Muscle layer of colon (tissue), 2 donors: ENCODE data around the gene SDS.

Experiments
- H3K27ac ChIP-seq: one replicate; pipeline ENCODE4 v1.7.0; 2013; ENCODE audit warnings: low read depth, mild to moderate bottlenecking, low read length, moderate library complexity
- H3K27me3 ChIP-seq, 2 donors: one replicate each; pipeline ENCODE4 v1.7.0; 2013; ENCODE audit warnings: low read length in 2 of 2, mild to moderate bottlenecking in 2 of 2; ENCODE audit not compliant: insufficient read depth in 2 of 2, control insufficient read depth in 1 of 2
- H3K36me3 ChIP-seq: one replicate; pipeline ENCODE4 v1.7.0; 2013; ENCODE audit warnings: mild to moderate bottlenecking, low read length; ENCODE audit not compliant: insufficient read depth
- H3K4me1 ChIP-seq: one replicate; pipeline ENCODE4 v1.7.0; 2013; ENCODE audit warnings: mild to moderate bottlenecking, low read length; ENCODE audit not compliant: insufficient read depth
- H3K4me3 ChIP-seq, 2 donors: one replicate each; pipeline ENCODE4 v1.7.0; 2013; ENCODE audit warnings: low read length in 2 of 2, low read depth in 1 of 2, mild to moderate bottlenecking in 1 of 2, moderate library complexity in 1 of 2
- H3K9ac ChIP-seq: one replicate; pipeline ENCODE4 v1.7.0; 2013; ENCODE audit warnings: low read length
- H3K9me3 ChIP-seq: one replicate; pipeline ENCODE4 v1.7.0; 2013; ENCODE audit warnings: mild to moderate bottlenecking, low read length
- donor health status: abdominal sarcoma.
- donor health status: Adenocarcinoma of cecum.

The SDS gene

GRCh38 chr12:113384778-113385177 is 18.9 kb downstream of the SDS start:
- H3K36me3 ChIP-seq: peaks cover 9% of the 10 kb centered on the region
- no peak overlapping the region for H3K27ac ChIP-seq
- H3K4me1 ChIP-seq: no peaks in the 10 kb centered on the region
- H3K9ac ChIP-seq: no peak overlapping the region
- H3K9me3 ChIP-seq: no peaks in the 10 kb centered on the region
- H3K4me3 ChIP-seq: no peak overlapping the region
- no peaks in the 10 kb centered on the region for H3K27me3 ChIP-seq

- Histone ChIP-seq H3K36me3 (peaks cover 6% of the 10 kb centered on the region), H3K4me1 (no peaks in the 10 kb centered on the region), H3K9ac (no peak overlapping the region), H3K4me3 (no peak overlapping the region), H3K27ac (no peak overlapping the region), H3K9me3 (no peaks in the 10 kb centered on the region), H3K27me3 (no peaks in the 10 kb centered on the region)
Observed at GRCh38 chr12:113382206-113382605, 21.5 kb downstream of the SDS start.

- Histone ChIP-seq H3K27ac (no peak overlapping the region), H3K36me3 (peaks cover 16% of the 10 kb centered on the region), H3K27me3 (no peaks in the 10 kb centered on the region), H3K9me3 (no peaks in the 10 kb centered on the region), H3K4me3 (no peak overlapping the region), H3K9ac (no peak overlapping the region), H3K4me1 (no peaks in the 10 kb centered on the region)
Observed at GRCh38 chr12:113381220-113381619, 22.5 kb downstream of the SDS start.

GRCh38 chr12:113378291-113378690 is 25.4 kb downstream of the SDS start:
- Histone ChIP-seq H3K27me3 (no peaks in the 10 kb centered on the region), H3K9ac (no peak overlapping the region), H3K4me1 (no peaks in the 10 kb centered on the region), H3K27ac (no peak overlapping the region), H3K4me3 (no peak overlapping the region), H3K9me3 (no peaks in the 10 kb centered on the region), H3K36me3 (peaks cover 34% of the 10 kb centered on the region)

- no peak overlapping the region for H3K9ac ChIP-seq
- H3K27ac ChIP-seq: no peak overlapping the region
- H3K27me3 ChIP-seq: no peaks in the 10 kb centered on the region
- no peaks in the 10 kb centered on the region for H3K4me1 ChIP-seq
- peaks cover 39% of the 10 kb centered on the region for H3K36me3 ChIP-seq
- no peak overlapping the region for H3K4me3 ChIP-seq
- no peaks in the 10 kb centered on the region for H3K9me3 ChIP-seq
Observed at GRCh38 chr12:113374823-113375428, 28.8 kb downstream of the SDS start.

GRCh38 chr12:113373969-113374368 is 29.7 kb downstream of the SDS start:
- H3K9ac ChIP-seq: no peak overlapping the region
- H3K27ac ChIP-seq: no peak overlapping the region
- no peaks in the 10 kb centered on the region for H3K4me1 ChIP-seq
- peaks cover 39% of the 10 kb centered on the region for H3K36me3 ChIP-seq
- H3K9me3 ChIP-seq: no peaks in the 10 kb centered on the region
- H3K27me3 ChIP-seq: no peaks in the 10 kb centered on the region
- H3K4me3 ChIP-seq: no peak overlapping the region

GRCh38 chr12:113373440-113373839 is 30.2 kb downstream of the SDS start:
- no peak overlapping the region for H3K27ac ChIP-seq
- H3K27me3 ChIP-seq: no peaks in the 10 kb centered on the region
- H3K4me3 ChIP-seq: no peak overlapping the region
- no peaks in the 10 kb centered on the region for H3K9me3 ChIP-seq
- H3K36me3 ChIP-seq: peaks cover 39% of the 10 kb centered on the region
- no peak overlapping the region for H3K9ac ChIP-seq
- H3K4me1 ChIP-seq: no peaks in the 10 kb centered on the region

- H3K4me3 ChIP-seq: no peak overlapping the region
- peaks cover 39% of the 10 kb centered on the region for H3K36me3 ChIP-seq
- H3K27me3 ChIP-seq: no peaks in the 10 kb centered on the region
- H3K4me1 ChIP-seq: no peaks in the 10 kb centered on the region
- H3K27ac ChIP-seq: no peak overlapping the region
- no peaks in the 10 kb centered on the region for H3K9me3 ChIP-seq
- H3K9ac ChIP-seq: no peak overlapping the region
Observed at GRCh38 chr12:113372371-113372770, 31.3 kb downstream of the SDS start.

- peaks cover 33% of the 10 kb centered on the region for H3K36me3 ChIP-seq
Observed at GRCh38 chr12:113371808-113372207, 31.9 kb downstream of the SDS start.

GRCh38 chr12:113370923-113371682 is 32.6 kb downstream of the SDS start:
- H3K4me3 ChIP-seq: no peak overlapping the region
- H3K4me1 ChIP-seq: no peaks in the 10 kb centered on the region
- peaks cover 27% of the 10 kb centered on the region for H3K36me3 ChIP-seq
- H3K9me3 ChIP-seq: no peaks in the 10 kb centered on the region
- H3K27me3 ChIP-seq: no peaks in the 10 kb centered on the region
- no peak overlapping the region for H3K27ac ChIP-seq
- H3K9ac ChIP-seq: no peak overlapping the region

More at GRCh38 chr12:113371808-113372207, 31.9 kb downstream of the SDS start:
- no peak overlapping the region for H3K9ac ChIP-seq
- no peaks in the 10 kb centered on the region for H3K9me3 ChIP-seq
- no peaks in the 10 kb centered on the region for H3K4me1 ChIP-seq
- H3K4me3 ChIP-seq: no peak overlapping the region
- no peak overlapping the region for H3K27ac ChIP-seq
- H3K27me3 ChIP-seq: no peaks in the 10 kb centered on the region

GRCh38 chr12:113369391-113369985 is 34.2 kb downstream of the SDS start:
- H3K36me3 ChIP-seq: peaks cover 15% of the 10 kb centered on the region
- H3K27ac ChIP-seq: no peak overlapping the region
- no peaks in the 10 kb centered on the region for H3K9me3 ChIP-seq
- H3K9ac ChIP-seq: no peak overlapping the region
- H3K27me3 ChIP-seq: no peaks in the 10 kb centered on the region
- no peak overlapping the region for H3K4me3 ChIP-seq
- no peaks in the 10 kb centered on the region for H3K4me1 ChIP-seq
